Endothelial cell (in vitro differentiated cells): ENCODE results near the gene CABP4. TPM values are rescaled to one million over a fixed set of nuclear protein-coding genes. Genes with fewer than 3 reads are reported as not detected.

ENCODE experiments used
- DNase-seq: peaks from one replicate; pipeline ENCODE4 v3.0.0; 2021; ENCODE audit warnings: low spot score
- H3K27ac Mint-ChIP-seq: one replicate; pipeline ENCODE4 v1.8.0; 2021; ENCODE audit warnings: mixed read lengths, inconsistent platforms; ENCODE audit not compliant: unreplicated experiment
- H3K27me3 Mint-ChIP-seq: one replicate; pipeline ENCODE4 v1.8.0; 2021; ENCODE audit warnings: mild to moderate bottlenecking, moderate library complexity, mixed read lengths, inconsistent platforms; ENCODE audit not compliant: unreplicated experiment
- H3K36me3 Mint-ChIP-seq: one replicate; pipeline ENCODE4 v1.8.0; 2021; ENCODE audit warnings: mild to moderate bottlenecking, low read depth, mixed read lengths, inconsistent platforms; ENCODE audit not compliant: unreplicated experiment
- H3K4me1 Mint-ChIP-seq: one replicate; pipeline ENCODE4 v1.8.0; 2021; ENCODE audit warnings: mild to moderate bottlenecking, mixed read lengths, inconsistent platforms; ENCODE audit not compliant: unreplicated experiment
- H3K4me3 Mint-ChIP-seq: one replicate; pipeline ENCODE4 v1.8.0; 2021; ENCODE audit warnings: mild to moderate bottlenecking, mixed read lengths, inconsistent platforms; ENCODE audit not compliant: unreplicated experiment
- H3K9me3 Mint-ChIP-seq: one replicate; pipeline ENCODE4 v1.8.0; 2021; ENCODE audit warnings: mixed read lengths, inconsistent platforms; ENCODE audit not compliant: unreplicated experiment
- total RNA-seq: library from RNA; stranded (reverse); fragmentation: NEBNext Ultra II Directional; extraction: Animal tissue kit (Norgen Biotek cat#: 25700); gene quantifications from one replicate; pipeline ENCODE4 v1.2.1, GENCODE V29; 2021; ENCODE audit not compliant: unreplicated experiment
- TF ChIP-seq, protein P1 (sequence below): fragments of 200-600 bp; sonication (generic); IDR thresholded peaks from one replicate; pipeline ENCODE4 v1.5.0; 2021; ENCODE audit warnings: antibody characterized with exemption; ENCODE audit not compliant: unreplicated experiment

The CABP4 gene
- total RNA-seq, 1 donor from 2014 or later = not detected

DNA sequence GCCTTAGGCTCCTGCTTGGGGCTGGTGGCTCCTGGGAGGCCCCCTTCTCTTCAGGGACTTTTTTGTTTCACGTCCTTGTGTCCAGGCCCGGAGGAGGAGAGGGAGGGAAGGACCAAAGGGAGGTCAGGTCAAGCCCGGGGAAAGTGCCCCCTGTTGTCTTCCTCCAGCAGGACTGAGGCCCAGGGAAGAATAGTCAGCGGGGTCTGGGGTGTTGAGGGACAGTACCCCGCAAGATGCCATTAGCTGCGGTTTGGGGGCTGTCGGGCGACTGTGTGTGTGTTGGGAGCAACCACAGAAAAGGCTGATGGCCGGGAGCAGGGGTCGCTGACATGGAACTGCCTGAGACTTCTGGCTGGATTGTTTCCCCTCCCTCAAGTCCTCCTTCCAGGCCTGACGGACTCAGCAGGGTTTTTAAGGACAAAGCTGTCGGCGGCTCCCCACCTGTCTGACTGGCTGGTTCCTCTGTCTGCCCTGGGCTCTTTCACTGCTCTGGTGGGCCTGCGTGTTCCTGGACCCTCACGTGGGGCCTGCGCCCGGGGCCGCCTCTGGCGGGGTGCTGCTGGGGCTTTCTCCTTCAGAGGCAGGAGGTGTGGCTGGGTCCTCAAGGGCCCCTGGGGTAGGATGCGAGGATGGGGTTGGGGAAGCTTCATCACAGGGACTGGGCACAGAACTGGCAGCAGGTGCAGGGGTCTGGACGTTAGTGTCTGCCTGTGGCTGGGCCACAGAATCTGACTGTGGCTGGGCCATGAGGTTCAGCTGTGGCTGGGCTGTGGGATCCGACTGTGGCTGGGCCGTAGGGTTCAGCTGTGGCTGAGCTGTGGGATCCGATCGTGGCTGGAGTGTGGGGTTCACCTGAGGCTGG lies 4.1 kb upstream of the CABP4 start:
- Mint-ChIP-seq H3K9me3 (no peaks in the 10 kb centered on the region), H3K4me3 (no peak overlapping the region), H3K36me3 (no peaks in the 10 kb centered on the region), H3K4me1 (no peaks in the 10 kb centered on the region), H3K27me3 (peaks cover 6% of the 10 kb centered on the region), H3K27ac (no peak overlapping the region)
- TF ChIP-seq, protein P1, sequence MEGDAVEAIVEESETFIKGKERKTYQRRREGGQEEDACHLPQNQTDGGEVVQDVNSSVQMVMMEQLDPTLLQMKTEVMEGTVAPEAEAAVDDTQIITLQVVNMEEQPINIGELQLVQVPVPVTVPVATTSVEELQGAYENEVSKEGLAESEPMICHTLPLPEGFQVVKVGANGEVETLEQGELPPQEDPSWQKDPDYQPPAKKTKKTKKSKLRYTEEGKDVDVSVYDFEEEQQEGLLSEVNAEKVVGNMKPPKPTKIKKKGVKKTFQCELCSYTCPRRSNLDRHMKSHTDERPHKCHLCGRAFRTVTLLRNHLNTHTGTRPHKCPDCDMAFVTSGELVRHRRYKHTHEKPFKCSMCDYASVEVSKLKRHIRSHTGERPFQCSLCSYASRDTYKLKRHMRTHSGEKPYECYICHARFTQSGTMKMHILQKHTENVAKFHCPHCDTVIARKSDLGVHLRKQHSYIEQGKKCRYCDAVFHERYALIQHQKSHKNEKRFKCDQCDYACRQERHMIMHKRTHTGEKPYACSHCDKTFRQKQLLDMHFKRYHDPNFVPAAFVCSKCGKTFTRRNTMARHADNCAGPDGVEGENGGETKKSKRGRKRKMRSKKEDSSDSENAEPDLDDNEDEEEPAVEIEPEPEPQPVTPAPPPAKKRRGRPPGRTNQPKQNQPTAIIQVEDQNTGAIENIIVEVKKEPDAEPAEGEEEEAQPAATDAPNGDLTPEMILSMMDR = no peak
- no peak for DNase-seq

DNA sequence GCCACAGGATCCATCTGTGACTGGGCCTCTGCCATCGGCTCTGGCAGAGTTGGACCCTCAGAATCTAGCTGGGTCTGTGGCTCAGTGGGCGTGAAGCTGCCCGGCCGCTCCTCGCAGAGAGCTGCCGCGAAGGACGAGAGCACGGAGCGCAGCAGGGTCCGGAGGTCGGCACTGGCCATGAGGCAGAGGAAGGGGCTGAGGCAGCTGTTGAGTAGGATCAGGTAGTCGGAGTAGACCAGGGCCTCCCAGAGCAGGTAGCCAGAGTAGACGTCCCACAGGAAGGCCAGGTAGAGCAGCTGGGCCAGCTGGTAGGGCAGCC lies 3.5 kb upstream of the CABP4 start:
- TF ChIP-seq, protein P1 = no peak
- Mint-ChIP-seq H3K36me3 (no peaks in the 10 kb centered on the region), H3K27me3 (peaks cover 7% of the 10 kb centered on the region), H3K4me3 (no peak overlapping the region), H3K4me1 (no peaks in the 10 kb centered on the region), H3K27ac (no peak overlapping the region), H3K9me3 (no peaks in the 10 kb centered on the region)
- no peak for DNase-seq

DNA sequence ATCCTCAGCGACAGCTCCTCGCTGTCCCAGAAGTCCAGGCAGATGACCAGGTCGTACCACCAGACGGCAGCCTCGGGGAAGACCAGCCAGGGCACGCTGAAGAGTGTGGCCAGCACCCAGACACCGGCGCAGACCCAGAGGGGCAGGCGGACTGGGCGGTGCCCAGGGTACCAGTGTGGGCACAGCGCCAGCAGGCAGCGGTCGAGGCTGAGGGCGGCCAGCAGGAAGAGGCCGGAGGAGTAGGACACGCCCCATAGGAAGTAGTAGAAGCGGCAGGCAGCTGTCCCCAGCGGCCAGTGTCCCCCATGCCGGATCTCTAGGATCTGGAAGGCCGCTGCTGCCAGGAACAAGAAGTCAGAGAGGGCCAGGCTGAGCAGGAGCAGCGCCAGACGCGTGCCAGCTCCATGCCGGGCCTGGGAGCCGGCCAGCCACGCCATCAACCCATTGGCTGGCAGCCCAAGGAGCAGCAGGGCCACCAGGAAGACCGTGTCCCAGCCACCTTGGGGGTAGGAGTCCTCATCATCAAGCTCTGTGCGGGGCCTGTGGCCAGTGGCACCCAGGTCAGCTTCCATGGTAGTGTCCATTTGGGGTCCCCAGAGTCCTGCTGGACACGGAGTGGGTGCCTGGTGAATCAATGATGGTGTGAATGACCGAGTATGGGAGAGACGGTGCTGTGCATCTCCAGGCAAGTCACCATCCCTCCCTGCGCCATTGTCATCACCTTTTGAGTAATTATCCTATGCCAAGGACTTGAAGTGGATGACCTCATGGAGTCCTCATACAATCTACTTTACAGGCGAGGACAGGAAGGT lies 2.8 kb upstream of the CABP4 start, which contains the start of gene GPR152:
Gene GPR152 (minus strand): TSS at position 589 of the 812 bp plus-strand sequence. CDS start 5 bp downstream, at position 584.
- H3K36me3 Mint-ChIP-seq = no peaks in the 10 kb centered on the region
- no peaks in the 10 kb centered on the region for H3K9me3 Mint-ChIP-seq
- no peak within 1 kb of the TSS for H3K27ac Mint-ChIP-seq
- DNase-seq = no peak
- H3K4me1 Mint-ChIP-seq = peaks cover 2% of the 10 kb centered on the region
- H3K27me3 Mint-ChIP-seq = peaks cover 9% of the 10 kb centered on the region
- no peak within 1 kb of the TSS for H3K4me3 Mint-ChIP-seq
- TF ChIP-seq, protein P1 = no peak

DNA sequence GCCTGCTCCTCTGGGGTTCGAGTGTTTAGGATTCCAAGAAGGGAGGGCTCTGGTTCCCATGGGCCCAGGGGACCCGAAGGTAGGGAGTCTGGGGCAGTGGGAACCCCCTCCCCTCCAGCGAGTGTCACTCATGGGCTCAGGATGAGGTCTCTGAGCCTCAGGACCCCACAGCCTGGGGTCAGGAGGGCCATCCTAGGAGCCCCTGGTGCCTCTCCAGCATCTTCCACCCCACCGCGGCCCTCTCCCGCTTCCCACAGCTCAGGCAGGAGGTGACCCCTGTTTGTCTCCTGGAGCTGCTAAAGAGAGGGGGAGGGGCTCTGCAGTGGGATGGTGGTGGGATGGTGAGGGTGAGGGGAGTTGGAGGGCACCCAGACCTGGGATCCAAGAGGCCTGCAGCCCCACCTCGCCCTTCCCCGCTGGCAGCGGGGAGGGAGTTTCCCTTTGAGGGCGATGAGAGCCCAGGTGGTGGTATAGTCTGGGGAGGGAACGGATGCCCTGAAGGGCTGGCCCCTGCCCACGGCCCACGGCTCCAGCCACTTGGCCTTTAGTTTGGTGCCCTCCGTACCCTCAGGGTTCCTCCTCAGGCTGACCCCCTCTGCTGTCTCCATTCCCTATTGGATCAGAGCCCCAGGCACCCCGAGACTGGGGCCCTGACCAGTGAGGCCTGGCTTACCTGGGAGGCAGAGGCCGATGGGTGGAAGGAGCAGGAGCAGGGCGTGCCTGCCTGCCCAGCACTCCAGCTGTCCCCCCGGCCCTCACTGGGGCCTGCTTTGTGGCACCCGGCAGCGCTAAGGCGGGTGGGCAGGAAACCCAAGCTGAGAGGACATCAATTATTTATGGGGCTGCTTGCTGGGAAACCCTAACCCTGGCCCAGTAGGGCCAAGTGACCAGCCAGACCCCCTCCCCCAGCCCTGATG lies 1.1 kb upstream of the CABP4 start:
- H3K27me3 Mint-ChIP-seq = peaks cover 12% of the 10 kb centered on the region
- no peak overlapping the region for H3K4me3 Mint-ChIP-seq
- DNase-seq = no peak
- H3K9me3 Mint-ChIP-seq = no peaks in the 10 kb centered on the region
- H3K27ac Mint-ChIP-seq = no peak overlapping the region
- H3K4me1 Mint-ChIP-seq = peaks cover 2% of the 10 kb centered on the region
- TF ChIP-seq, protein P1 = no peak
- no peaks in the 10 kb centered on the region for H3K36me3 Mint-ChIP-seq
